Suprapubic skin (tissue), 4 donors: ENCODE measurements around the gene RTTN.

ENCODE experiments used
- EP300 ChIP-seq: sonication (generic); formaldehyde crosslinking; IDR thresholded peaks from one replicate; pipeline ENCODE4 v1.6.1; 2017; ENCODE audit warnings: antibody characterized with exemption
- POLR2A ChIP-seq, 2 donors: fragments of 450-650 bp; IDR thresholded peaks; one replicate each; pipeline ENCODE4 v1.6.1; 2017; ENCODE audit warnings: antibody characterized with exemption in 2 of 2, mild to moderate bottlenecking in 2 of 2, moderate library complexity in 2 of 2
- POLR2AphosphoS5 ChIP-seq, 3 donors: sonication (generic); formaldehyde crosslinking; IDR thresholded peaks; one replicate each; pipeline ENCODE4 v1.6.1; 2017; ENCODE audit warnings: antibody characterized with exemption in 3 of 3
- TF ChIP-seq, protein P1 (sequence below), 2 donors: fragments of 200-600 bp in 1 of 2; fragments of 450-650 bp in 1 of 2; sonication (generic) in 1 of 2; IDR thresholded peaks; one replicate each; pipeline ENCODE4 v1.5.1; 2016 to 2019; ENCODE audit warnings: antibody characterized with exemption in 2 of 2, mild to moderate bottlenecking in 1 of 2, moderate library complexity in 1 of 2

- TF ChIP-seq, protein P1, sequence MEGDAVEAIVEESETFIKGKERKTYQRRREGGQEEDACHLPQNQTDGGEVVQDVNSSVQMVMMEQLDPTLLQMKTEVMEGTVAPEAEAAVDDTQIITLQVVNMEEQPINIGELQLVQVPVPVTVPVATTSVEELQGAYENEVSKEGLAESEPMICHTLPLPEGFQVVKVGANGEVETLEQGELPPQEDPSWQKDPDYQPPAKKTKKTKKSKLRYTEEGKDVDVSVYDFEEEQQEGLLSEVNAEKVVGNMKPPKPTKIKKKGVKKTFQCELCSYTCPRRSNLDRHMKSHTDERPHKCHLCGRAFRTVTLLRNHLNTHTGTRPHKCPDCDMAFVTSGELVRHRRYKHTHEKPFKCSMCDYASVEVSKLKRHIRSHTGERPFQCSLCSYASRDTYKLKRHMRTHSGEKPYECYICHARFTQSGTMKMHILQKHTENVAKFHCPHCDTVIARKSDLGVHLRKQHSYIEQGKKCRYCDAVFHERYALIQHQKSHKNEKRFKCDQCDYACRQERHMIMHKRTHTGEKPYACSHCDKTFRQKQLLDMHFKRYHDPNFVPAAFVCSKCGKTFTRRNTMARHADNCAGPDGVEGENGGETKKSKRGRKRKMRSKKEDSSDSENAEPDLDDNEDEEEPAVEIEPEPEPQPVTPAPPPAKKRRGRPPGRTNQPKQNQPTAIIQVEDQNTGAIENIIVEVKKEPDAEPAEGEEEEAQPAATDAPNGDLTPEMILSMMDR (IDR thresholded peaks at IDR 0.05) = no peak
- no peak for TF ChIP-seq POLR2AphosphoS5 (IDR thresholded peaks at IDR 0.05)
- no peak for TF ChIP-seq POLR2A (IDR thresholded peaks at IDR 0.05)
- TF ChIP-seq EP300 = no peak
These were observed 16.4 kb upstream of the RTTN start for GRCh38 chr18:70221915-70222278.
